Measurements from ENCODE around the gene BACE1-AS.

DNA sequence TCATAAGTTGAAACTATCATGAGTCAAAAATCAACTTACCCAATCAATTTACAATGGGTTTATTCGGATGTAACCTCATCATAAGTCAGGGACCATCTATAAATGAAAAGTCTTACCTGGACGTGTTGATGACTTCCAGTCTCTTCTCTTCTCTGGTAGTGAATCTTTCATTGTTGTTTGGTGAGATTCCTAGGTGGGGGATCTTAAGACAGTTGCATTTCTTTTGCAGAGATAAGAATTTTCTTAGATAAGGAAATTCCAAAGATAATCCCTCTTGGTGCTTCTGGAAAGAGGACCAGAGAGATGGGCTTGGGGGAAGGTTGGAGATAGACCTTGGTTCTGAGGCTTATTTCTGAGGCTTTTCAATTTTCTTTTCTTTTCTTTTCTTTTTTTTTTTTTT is 21.3 kb upstream of the BACE1-AS start:
- no peak for TF ChIP-seq CTCF (IDR thresholded peaks at IDR 0.05)
- TF ChIP-seq POLR2A (IDR thresholded peaks at IDR 0.05): no peak
